Epidermal melanocyte (primary cell): ENCODE measurements around the gene KDM5D.

ENCODE experiments used
- DNase-seq: peaks from one replicate; pipeline ENCODE4 v3.0.0; 2011; ENCODE audit warnings: low spot score; ENCODE audit not compliant: insufficient read length

Gene KDM5D

GRCh38 chrY:19744381-19745378 is at the start of gene KDM5D:
Gene KDM5D, minus strand, starts transcription at chrY:19744726. Its CDS starts 192 bp downstream, at chrY:19744534.
- peak; percentile 45 for DNase-seq

GRCh38 chrY:19768375-19768774 is 23.8 kb upstream of the KDM5D start:
- DNase-seq = no peak

GRCh38 chrY:19743331-19743730 is 1.2 kb downstream of the KDM5D start:
- DNase-seq = no peak

GRCh38 chrY:19742153-19742552 is 2.4 kb downstream of the KDM5D start:
- DNase-seq = no peak

GRCh38 chrY:19734425-19734824 is 10.1 kb downstream of the KDM5D start:
- DNase-seq = no peak

- DNase-seq = no peak
Observed at GRCh38 chrY:19717950-19718349, 26.6 kb downstream of the KDM5D start.

GRCh38 chrY:19717146-19717545 is 27.4 kb downstream of the KDM5D start:
- DNase-seq = no peak

GRCh38 chrY:19715226-19715625 is 29.3 kb downstream of the KDM5D start:
- no peak for DNase-seq

GRCh38 chrY:19713430-19713829 is 31.1 kb downstream of the KDM5D start:
- DNase-seq = no peak

GRCh38 chrY:19706273-19706672 is 38.3 kb downstream of the KDM5D start:
- no peak for DNase-seq

GRCh38 chrY:19698495-19698894 is 46.0 kb downstream of the KDM5D start:
- no peak for DNase-seq

- DNase-seq = no peak
Observed at GRCh38 chrY:19680821-19681220, 63.7 kb downstream of the KDM5D start.
